Measurements from ENCODE around the gene ARHGAP32. TPM values are rescaled to one million over a fixed set of nuclear protein-coding genes. Genes with fewer than 3 reads are reported as not detected.

ARHGAP32 gene
- total RNA-seq, 1 experiment from 2014 or later: 27.8 TPM

GRCh38 chr11:128917144-128917724 is 274.9 kb downstream of the ARHGAP32 start:
- no peaks in the 10 kb centered on the region for H4K20me1 ChIP-seq (ENCODE audit: insufficient read depth)
- ChIA-PET CTCF (no interaction called here), RAD21 (ENCODE audit: low non-redundant PET in 1 of 2, low total read pairs in 2 of 2, uncharacterized antibody in 2 of 2, unreplicated experiment in 2 of 2) (no interaction called here), POLR2A (no interaction called here)
- ATAC-seq (no peak), DNase-seq (ENCODE audit: low read depth, low spot score) (no peak)
- no peaks in the 10 kb centered on the region for H3K9me2 ChIP-seq (ENCODE audit: insufficient read depth)
- no peak overlapping the region for H3K4me3 ChIP-seq (replicated peaks in 1 of 2; ENCODE audit: low read depth in 1 of 2, low read length in 2 of 2)
- no peaks in the 10 kb centered on the region for H3K9me3 ChIP-seq (ENCODE audit: control insufficient read depth in 1 of 2, insufficient read depth in 1 of 2, low read depth in 1 of 2, low read length in 2 of 2)
- H3K4me1 ChIP-seq (ENCODE audit: control insufficient read depth in 1 of 2, insufficient read depth in 2 of 2, low read length in 2 of 2): no peaks in the 10 kb centered on the region
- no peak overlapping the region for H3K4me2 ChIP-seq (ENCODE audit: low read length)
- H3K9ac ChIP-seq (ENCODE audit: low read length): no peak overlapping the region
- H3K27me3 ChIP-seq (ENCODE audit: insufficient read depth, low read length): no peaks in the 10 kb centered on the region
- no peak overlapping the region for H3K27ac ChIP-seq (ENCODE audit: low read depth, low read length)
- no peak overlapping the region for H2AFZ ChIP-seq (ENCODE audit: low read depth, low read length, poor library complexity, severe bottlenecking)
- H3K36me3 ChIP-seq (ENCODE audit: control insufficient read depth in 1 of 2, insufficient read depth in 2 of 2, low read length in 2 of 2): no peaks in the 10 kb centered on the region
- no peaks in the 10 kb centered on the region for H3K79me2 ChIP-seq (ENCODE audit: insufficient read depth, low read length)
- intact Hi-C loops (cut with micrococcal nuclease): no loop called here
- TF ChIP-seq FOSL1 (IDR thresholded peaks at IDR 0.05; ENCODE audit: low read depth): no peak
- TF ChIP-seq POLR2A (IDR thresholded peaks at IDR 0.05; ENCODE audit: borderline replicate concordance, extremely low read depth, insufficient read depth, insufficient read length): no peak
- TF ChIP-seq ZNF274 (IDR thresholded peaks at IDR 0.05; ENCODE audit: low read depth, low read length): no peak
- no peak for TF ChIP-seq REST (IDR thresholded peaks at IDR 0.05; ENCODE audit: low read depth)
- TF ChIP-seq SIN3A (IDR thresholded peaks at IDR 0.05; ENCODE audit: low read depth): no peak
- TF ChIP-seq ATF3 (IDR thresholded peaks at IDR 0.05): no peak
- TF ChIP-seq EGR1 (IDR thresholded peaks at IDR 0.05; ENCODE audit: low read depth): no peak
- no peak for TF ChIP-seq YY1 (IDR thresholded peaks at IDR 0.05; ENCODE audit: extremely low read depth, insufficient replicate concordance, low read depth, low read length)
- no peak for TF ChIP-seq EZH2 (IDR thresholded peaks at IDR 0.05)
- no peak for TF ChIP-seq SP1 (IDR thresholded peaks at IDR 0.05; ENCODE audit: low read depth)
- no peak for TF ChIP-seq JUND (IDR thresholded peaks at IDR 0.05)
- no peak for TF ChIP-seq EZH2phosphoT487 (IDR thresholded peaks at IDR 0.05; ENCODE audit: borderline replicate concordance)
- TF ChIP-seq POLR2AphosphoS5 (IDR thresholded peaks at IDR 0.05; ENCODE audit: low read depth, low read length): no peak
- no peak for TF ChIP-seq CEBPB (IDR thresholded peaks at IDR 0.05; ENCODE audit: low read depth)
- BruUV-seq (replicated peaks): no TSS peak
